LNCaP clone FGC (cell line): Measurements from ENCODE around the gene LRP10.

Experiments
- DNase-seq: peaks from one replicate; pipeline ENCODE4 v3.0.0-alpha.2; 2011; ENCODE audit warnings: low read depth
- H3K4me3 ChIP-seq: 2 replicates; pipeline ENCODE4 v1.5.1; 2011; ENCODE audit warnings: mild to moderate bottlenecking, low read depth, low read length, control low read depth
- CTCF ChIP-seq: IDR thresholded peaks from 2 replicates; pipeline ENCODE4 v1.5.1; 2012; ENCODE audit warnings: mild to moderate bottlenecking; ENCODE audit not compliant: control insufficient read depth, insufficient read depth; ENCODE audit errors: extremely low read depth

Gene LRP10

GRCh38 chr14:22896356-22896755 is 24.8 kb downstream of the LRP10 start:
- no peak for TF ChIP-seq CTCF
- H3K4me3 ChIP-seq, result no peak overlapping the region
- DNase-seq, result no peak

GRCh38 chr14:22896760-22897159 is 25.2 kb downstream of the LRP10 start:
- TF ChIP-seq CTCF, result no peak
- no peak for DNase-seq
- no peak overlapping the region for H3K4me3 ChIP-seq

- no peak for DNase-seq
- TF ChIP-seq CTCF, result no peak
Measured at GRCh38 chr14:22897357-22897756, 25.8 kb downstream of the LRP10 start.

GRCh38 chr14:22898302-22899090 is 27.0 kb downstream of the LRP10 start:
- H3K4me3 ChIP-seq, result no peak overlapping the region
- no peak for TF ChIP-seq CTCF
- DNase-seq, result no peak

More at GRCh38 chr14:22897357-22897756, 25.8 kb downstream of the LRP10 start:
- no peak overlapping the region for H3K4me3 ChIP-seq

- TF ChIP-seq CTCF, result peak; percentile 73
- DNase-seq, result peak; percentile 36
- H3K4me3 ChIP-seq, result no peak overlapping the region
Measured at GRCh38 chr14:22900081-22900799, 28.7 kb downstream of the LRP10 start.

GRCh38 chr14:22901799-22902198 is 30.3 kb downstream of the LRP10 start:
- no peak overlapping the region for H3K4me3 ChIP-seq
- no peak for DNase-seq
- no peak for TF ChIP-seq CTCF
